Fibroblast of mammary gland (primary cell): ENCODE measurements around the gene ENGASE.

ENCODE experiments used
- DNase-seq: peaks from one replicate; pipeline ENCODE4 v3.0.0-alpha.2; 2010; ENCODE audit warnings: low read depth
- H3K4me3 ChIP-seq: 2 replicates; pipeline ENCODE4 v1.5.1; 2011; ENCODE audit warnings: low read depth, mild to moderate bottlenecking, low read length, moderate library complexity; ENCODE audit not compliant: control insufficient read depth
- TF ChIP-seq, protein P1 (sequence below): conservative IDR thresholded peaks from 2 replicates; pipeline ENCODE4 v1.5.1; 2011; ENCODE audit warnings: low read depth, low read length, inconsistent platforms; ENCODE audit not compliant: control insufficient read depth, insufficient read depth

ENGASE gene

GRCh38 chr17:79095345-79096055 lies 20.9 kb downstream of the ENGASE start:
- DNase-seq, result no peak
- H3K4me3 ChIP-seq, result no peak overlapping the region
- TF ChIP-seq, protein P1, sequence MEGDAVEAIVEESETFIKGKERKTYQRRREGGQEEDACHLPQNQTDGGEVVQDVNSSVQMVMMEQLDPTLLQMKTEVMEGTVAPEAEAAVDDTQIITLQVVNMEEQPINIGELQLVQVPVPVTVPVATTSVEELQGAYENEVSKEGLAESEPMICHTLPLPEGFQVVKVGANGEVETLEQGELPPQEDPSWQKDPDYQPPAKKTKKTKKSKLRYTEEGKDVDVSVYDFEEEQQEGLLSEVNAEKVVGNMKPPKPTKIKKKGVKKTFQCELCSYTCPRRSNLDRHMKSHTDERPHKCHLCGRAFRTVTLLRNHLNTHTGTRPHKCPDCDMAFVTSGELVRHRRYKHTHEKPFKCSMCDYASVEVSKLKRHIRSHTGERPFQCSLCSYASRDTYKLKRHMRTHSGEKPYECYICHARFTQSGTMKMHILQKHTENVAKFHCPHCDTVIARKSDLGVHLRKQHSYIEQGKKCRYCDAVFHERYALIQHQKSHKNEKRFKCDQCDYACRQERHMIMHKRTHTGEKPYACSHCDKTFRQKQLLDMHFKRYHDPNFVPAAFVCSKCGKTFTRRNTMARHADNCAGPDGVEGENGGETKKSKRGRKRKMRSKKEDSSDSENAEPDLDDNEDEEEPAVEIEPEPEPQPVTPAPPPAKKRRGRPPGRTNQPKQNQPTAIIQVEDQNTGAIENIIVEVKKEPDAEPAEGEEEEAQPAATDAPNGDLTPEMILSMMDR, result no peak

- no peak for DNase-seq
- TF ChIP-seq, protein P1, result no peak
- H3K4me3 ChIP-seq, result no peak overlapping the region
Observed at GRCh38 chr17:79096477-79096876, 21.9 kb downstream of the ENGASE start.

- no peak overlapping the region for H3K4me3 ChIP-seq
- DNase-seq, result no peak
- TF ChIP-seq, protein P1, result no peak
Observed at GRCh38 chr17:79097226-79098055, 22.8 kb downstream of the ENGASE start.

DNA sequence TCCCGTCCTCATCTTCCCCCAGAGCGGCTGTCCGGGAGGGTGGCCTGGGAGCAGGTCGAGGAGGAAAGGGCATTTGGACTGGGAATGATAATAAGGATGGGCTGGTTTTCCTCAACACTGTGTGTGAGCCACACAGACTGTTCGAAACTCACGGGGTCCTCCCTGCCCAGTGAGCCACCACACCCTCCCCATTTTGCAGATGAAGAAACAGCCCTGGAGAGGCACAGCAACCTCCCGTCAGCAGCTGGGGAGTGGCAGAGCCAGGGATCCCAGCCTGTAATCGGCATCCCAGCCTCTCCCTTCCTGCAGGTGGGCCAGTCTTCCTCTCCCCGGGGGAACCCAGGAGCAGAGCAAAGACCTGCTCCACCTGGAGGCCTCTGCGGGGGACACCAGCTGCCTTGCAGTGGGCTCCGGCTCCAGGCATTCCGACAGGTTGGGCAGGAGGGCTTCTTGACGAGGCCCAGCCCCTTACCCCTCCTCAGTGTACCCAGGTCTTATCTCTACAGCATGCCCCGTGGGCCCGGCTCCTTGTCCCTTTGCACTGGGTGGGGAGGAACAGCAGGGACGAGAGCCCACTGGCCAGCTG lies 23.8 kb downstream of the ENGASE start:
- TF ChIP-seq, protein P1, result no peak
- no peak for DNase-seq
- no peak overlapping the region for H3K4me3 ChIP-seq

GRCh38 chr17:79100405-79100804 lies 25.8 kb downstream of the ENGASE start:
- DNase-seq, result no peak
- TF ChIP-seq, protein P1, result no peak
- H3K4me3 ChIP-seq, result no peak overlapping the region

DNA sequence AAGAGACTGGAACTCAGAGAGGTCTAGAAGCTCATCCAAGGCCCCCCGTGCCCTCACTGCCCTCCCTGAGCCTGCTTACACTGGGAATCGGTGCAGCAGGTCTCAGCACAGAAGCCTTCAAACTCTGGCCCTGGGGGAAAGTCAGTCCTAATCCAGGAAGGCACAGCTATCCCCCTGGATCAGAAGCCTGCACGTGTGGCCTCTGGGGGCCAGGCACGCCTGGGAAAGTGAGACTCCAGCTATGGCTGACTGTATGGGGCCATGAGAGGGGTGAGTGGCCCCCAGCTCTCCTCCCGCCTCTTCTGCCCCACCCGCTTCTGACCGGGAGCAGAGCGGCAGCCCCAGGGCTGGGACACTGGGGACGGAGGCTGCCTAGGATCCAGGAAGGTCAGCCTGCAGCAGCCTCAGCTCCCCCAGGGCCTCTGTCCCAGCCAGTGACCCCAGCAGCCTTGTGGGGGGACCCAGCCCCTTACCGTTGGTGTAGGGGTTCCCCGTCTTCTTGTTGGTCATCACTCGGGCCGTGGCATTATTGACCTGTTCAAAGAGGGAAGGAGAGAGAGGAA lies 26.6 kb downstream of the ENGASE start:
- TF ChIP-seq, protein P1, result no peak
- DNase-seq, result no peak
- no peak overlapping the region for H3K4me3 ChIP-seq
